ENCODE results near the gene ZC2HC1B. TPM values are rescaled to one million over a fixed set of nuclear protein-coding genes. Genes with fewer than 3 reads are reported as not detected.

The ZC2HC1B gene
- total RNA-seq, 5 donors from 2014 or later (not counting 1 experiment from before 2014, with no cell fraction given) = not detected

DNA sequence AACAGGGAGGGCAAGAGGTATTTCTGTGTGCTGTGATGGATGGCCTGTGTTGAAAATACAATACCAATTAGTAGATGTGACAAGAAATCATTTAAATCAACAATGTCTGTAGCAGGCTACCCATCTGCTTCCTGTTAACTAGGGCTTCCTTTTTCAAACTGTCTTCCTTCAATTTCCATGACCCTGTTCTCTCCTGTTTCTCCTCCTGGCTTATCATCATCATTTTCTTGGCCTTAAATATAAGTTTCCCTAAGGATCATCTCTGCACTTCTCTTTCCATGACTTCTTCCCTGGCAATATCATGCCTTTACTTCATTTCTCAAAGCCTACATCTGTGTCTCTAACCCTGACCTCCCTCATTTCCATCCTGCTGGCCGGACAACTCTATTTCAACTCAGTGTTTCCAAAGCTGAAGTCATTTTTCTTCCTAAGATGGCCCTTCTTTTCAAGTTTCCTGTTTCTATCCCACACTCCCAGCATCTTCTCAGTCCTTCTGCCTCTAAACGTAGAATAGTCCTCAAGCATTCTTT lies 18.2 kb downstream of the ZC2HC1B start:
- ChIA-PET CTCF (no interaction called here), POLR2A (no interaction called here)
- Mint-ChIP-seq H3K9me3 (peaks cover 0 to 7% (median 6%) of the 10 kb centered on the region in 3 donors), H3K36me3 (no peaks in the 10 kb centered on the region), H3K4me1 (no peaks in the 10 kb centered on the region), H3K27me3 (peaks cover 0 to 4% of the 10 kb centered on the region in 2 donors), H3K4me3 (no peak overlapping the region), H3K27ac (no peak overlapping the region)
- no peaks in the 10 kb centered on the region for H3K9me3 ChIP-seq
- DNase-seq = no peak
- WGBS (ENCODE audit: insufficient coverage) = no CpG with 5 or more reads among the region's 2 CpGs
- H3K4me1 ChIP-seq (ENCODE audit: control insufficient read depth in 1 of 2, extremely low read depth in 1 of 2, insufficient read depth in 2 of 2, low read length in 2 of 2) = no peaks in the 10 kb centered on the region
- no peak overlapping the region for H3K4me3 ChIP-seq (ENCODE audit: control insufficient read depth in 1 of 2, extremely low read depth in 1 of 2, low read length in 1 of 2)
- no peaks in the 10 kb centered on the region for H3K27me3 ChIP-seq (replicated peaks in 1 of 2; ENCODE audit: control insufficient read depth in 2 of 2, extremely low read depth in 1 of 2, insufficient read depth in 2 of 2, low read length in 1 of 2)
- H3K27ac ChIP-seq (ENCODE audit: low read length) = no peak overlapping the region
- ATAC-seq (replicated peaks in 1 of 4) = no peak
- H3K36me3 ChIP-seq (ENCODE audit: control insufficient read depth in 2 of 2, extremely low read depth in 1 of 2, insufficient read depth in 1 of 2, low read length in 1 of 2) = no peaks in the 10 kb centered on the region

- Histone ChIP-seq H3K27ac (ENCODE audit: low read length) (no peak overlapping the region), H3K27me3 (replicated peaks in 1 of 2; ENCODE audit: control insufficient read depth in 2 of 2, extremely low read depth in 1 of 2, insufficient read depth in 2 of 2, low read length in 1 of 2) (no peaks in the 10 kb centered on the region), H3K36me3 (ENCODE audit: control insufficient read depth in 2 of 2, extremely low read depth in 1 of 2, insufficient read depth in 1 of 2, low read length in 1 of 2) (no peaks in the 10 kb centered on the region), H3K9me3 (no peaks in the 10 kb centered on the region), H3K4me1 (ENCODE audit: control insufficient read depth in 1 of 2, extremely low read depth in 1 of 2, insufficient read depth in 2 of 2, low read length in 2 of 2) (no peaks in the 10 kb centered on the region), H3K4me3 (ENCODE audit: control insufficient read depth in 1 of 2, extremely low read depth in 1 of 2, low read length in 1 of 2) (no peak overlapping the region)
- no peaks in the 10 kb centered on the region for H3K4me1 Mint-ChIP-seq
- WGBS (ENCODE audit: insufficient coverage) = 84% methylated on average over 5 of the region's 7 CpGs
- peaks cover 5% of the 10 kb centered on the region for H3K36me3 Mint-ChIP-seq
- H3K4me3 Mint-ChIP-seq = no peak overlapping the region
- peaks cover 0 to 4% of the 10 kb centered on the region in 2 donors for H3K27me3 Mint-ChIP-seq
- ChIA-PET POLR2A (no interaction called here), CTCF (interaction anchor here in 1 of 2 donors (1.3 kb wide), 1 partner anchor 56 kb away, joined by 3 read pairs; no protein-coding TSS in a partner anchor)
- ATAC-seq (replicated peaks in 1 of 4) (no peak), DNase-seq (no peak)
- H3K9me3 Mint-ChIP-seq = no peaks in the 10 kb centered on the region
- no peak overlapping the region for H3K27ac Mint-ChIP-seq
Observed at GRCh38 chr6:143884216-143884900, 20.1 kb downstream of the ZC2HC1B start.

DNA sequence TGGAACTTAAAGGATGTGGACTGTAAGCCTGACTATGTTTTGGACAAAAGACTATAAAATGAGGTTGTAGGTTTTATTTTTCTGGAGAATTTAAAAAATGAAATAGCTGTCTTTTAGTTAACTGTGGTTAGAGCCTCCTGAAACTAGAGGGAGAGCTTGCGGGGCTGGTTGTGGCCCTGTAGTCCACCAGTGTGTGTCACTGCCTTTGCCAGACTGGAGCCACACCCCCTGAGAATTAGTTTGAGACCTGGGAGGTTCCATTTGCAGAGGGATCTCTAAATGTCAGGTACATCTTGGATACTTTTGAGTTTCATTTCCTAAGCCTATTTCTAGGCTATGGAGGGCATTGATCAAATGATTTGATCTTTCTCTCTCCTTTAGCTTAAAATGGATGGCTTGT lies 20.8 kb downstream of the ZC2HC1B start:
- Histone ChIP-seq H3K27me3 (replicated peaks in 1 of 2; ENCODE audit: control insufficient read depth in 2 of 2, extremely low read depth in 1 of 2, insufficient read depth in 2 of 2, low read length in 1 of 2) (no peaks in the 10 kb centered on the region), H3K4me3 (ENCODE audit: control insufficient read depth in 1 of 2, extremely low read depth in 1 of 2, low read length in 1 of 2) (no peak overlapping the region), H3K36me3 (ENCODE audit: control insufficient read depth in 2 of 2, extremely low read depth in 1 of 2, insufficient read depth in 1 of 2, low read length in 1 of 2) (no peaks in the 10 kb centered on the region), H3K27ac (ENCODE audit: low read length) (no peak overlapping the region), H3K9me3 (no peaks in the 10 kb centered on the region), H3K4me1 (ENCODE audit: control insufficient read depth in 1 of 2, extremely low read depth in 1 of 2, insufficient read depth in 2 of 2, low read length in 2 of 2) (no peaks in the 10 kb centered on the region)
- Mint-ChIP-seq H3K27ac (no peak overlapping the region), H3K4me1 (no peaks in the 10 kb centered on the region), H3K36me3 (peaks cover 5% of the 10 kb centered on the region), H3K9me3 (no peaks in the 10 kb centered on the region), H3K27me3 (peaks cover 0 to 4% of the 10 kb centered on the region in 2 donors), H3K4me3 (no peak overlapping the region)
- CTCF ChIA-PET = interaction anchor here in 1 of 2 donors (1.3 kb wide), 1 partner anchor 55 kb away, joined by 3 read pairs; no protein-coding TSS in a partner anchor
- POLR2A ChIA-PET = interaction anchor here in 1 of 2 donors (0.6 kb wide), 1 partner anchor 319 kb away, joined by 4 read pairs; no protein-coding TSS in a partner anchor
- 88% methylated on average over 1 of the region's 1 CpG for whole genome bisulfite sequencing (ENCODE audit: insufficient coverage)
- no peak for DNase-seq
- ATAC-seq (replicated peaks in 1 of 4) = no peak

DNA sequence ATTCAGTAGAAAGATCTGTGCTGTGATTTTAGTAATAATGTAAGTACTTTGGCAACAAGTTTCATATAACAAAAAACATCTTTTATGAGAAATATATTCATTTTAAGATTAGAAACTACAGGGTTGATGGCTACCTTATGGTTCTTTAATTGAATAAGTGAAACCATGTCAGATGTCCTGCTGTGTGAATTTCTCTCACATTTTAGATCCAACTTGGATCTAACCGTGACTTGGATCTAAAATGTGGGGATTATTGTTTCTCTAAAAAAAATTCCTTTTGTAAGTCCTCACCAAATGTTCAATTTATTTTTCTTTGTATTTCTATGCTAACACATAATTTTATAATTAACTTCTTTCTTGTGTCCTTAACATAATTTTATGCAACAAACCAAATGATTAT lies 30.4 kb downstream of the ZC2HC1B start:
- H3K9me3 Mint-ChIP-seq = no peaks in the 10 kb centered on the region
- Histone ChIP-seq H3K27ac (ENCODE audit: low read length) (no peak overlapping the region), H3K27me3 (replicated peaks in 1 of 2; ENCODE audit: control insufficient read depth in 2 of 2, extremely low read depth in 1 of 2, insufficient read depth in 2 of 2, low read length in 1 of 2) (no peaks in the 10 kb centered on the region), H3K36me3 (ENCODE audit: control insufficient read depth in 2 of 2, extremely low read depth in 1 of 2, insufficient read depth in 1 of 2, low read length in 1 of 2) (no peaks in the 10 kb centered on the region), H3K9me3 (no peaks in the 10 kb centered on the region), H3K4me3 (ENCODE audit: control insufficient read depth in 1 of 2, extremely low read depth in 1 of 2, low read length in 1 of 2) (no peak overlapping the region), H3K4me1 (ENCODE audit: control insufficient read depth in 1 of 2, extremely low read depth in 1 of 2, insufficient read depth in 2 of 2, low read length in 2 of 2) (no peaks in the 10 kb centered on the region)
- H3K4me1 Mint-ChIP-seq = no peaks in the 10 kb centered on the region
- WGBS (ENCODE audit: insufficient coverage) = no CpG with 5 or more reads among the region's 1 CpG
- ATAC-seq (replicated peaks in 1 of 4) = no peak
- DNase-seq = no peak
- H3K36me3 Mint-ChIP-seq = peaks cover 5% of the 10 kb centered on the region
- CTCF ChIA-PET = no interaction called here
- no peaks in the 10 kb centered on the region for H3K27me3 Mint-ChIP-seq
- H3K4me3 Mint-ChIP-seq = no peak overlapping the region
- POLR2A ChIA-PET = no interaction called here
- no peak overlapping the region for H3K27ac Mint-ChIP-seq

- no peak for ATAC-seq (replicated peaks in 1 of 4)
- H3K4me1 ChIP-seq (ENCODE audit: control insufficient read depth in 1 of 2, extremely low read depth in 1 of 2, insufficient read depth in 2 of 2, low read length in 2 of 2) = no peaks in the 10 kb centered on the region
- no peak overlapping the region for H3K4me3 Mint-ChIP-seq
- no peaks in the 10 kb centered on the region for H3K27me3 ChIP-seq (replicated peaks in 1 of 2; ENCODE audit: control insufficient read depth in 2 of 2, extremely low read depth in 1 of 2, insufficient read depth in 2 of 2, low read length in 1 of 2)
- no peaks in the 10 kb centered on the region for H3K36me3 ChIP-seq (ENCODE audit: control insufficient read depth in 2 of 2, extremely low read depth in 1 of 2, insufficient read depth in 1 of 2, low read length in 1 of 2)
- no peaks in the 10 kb centered on the region for H3K9me3 Mint-ChIP-seq
- DNase-seq = no peak
- POLR2A ChIA-PET = no interaction called here
- H3K27ac ChIP-seq (ENCODE audit: low read length) = no peak overlapping the region
- H3K27me3 Mint-ChIP-seq = no peaks in the 10 kb centered on the region
- H3K4me3 ChIP-seq (ENCODE audit: control insufficient read depth in 1 of 2, extremely low read depth in 1 of 2, low read length in 1 of 2) = no peak overlapping the region
- H3K27ac Mint-ChIP-seq = no peak overlapping the region
- peaks cover 8% of the 10 kb centered on the region for H3K36me3 Mint-ChIP-seq
- no peaks in the 10 kb centered on the region for H3K9me3 ChIP-seq
- CTCF ChIA-PET = no interaction called here
- 100% methylated on average over 1 of the region's 3 CpGs for WGBS (ENCODE audit: insufficient coverage)
- no peaks in the 10 kb centered on the region for H3K4me1 Mint-ChIP-seq
Observed at GRCh38 chr6:143896126-143896860, 32.0 kb downstream of the ZC2HC1B start.

- Mint-ChIP-seq H3K27me3 (no peaks in the 10 kb centered on the region), H3K36me3 (peaks cover 3% of the 10 kb centered on the region), H3K27ac (no peak overlapping the region), H3K9me3 (no peaks in the 10 kb centered on the region), H3K4me3 (no peak overlapping the region), H3K4me1 (peaks cover 0 to 2% (median 0%) of the 10 kb centered on the region in 3 donors)
- Histone ChIP-seq H3K4me1 (ENCODE audit: control insufficient read depth in 1 of 2, extremely low read depth in 1 of 2, insufficient read depth in 2 of 2, low read length in 2 of 2) (no peaks in the 10 kb centered on the region), H3K36me3 (ENCODE audit: control insufficient read depth in 2 of 2, extremely low read depth in 1 of 2, insufficient read depth in 1 of 2, low read length in 1 of 2) (no peaks in the 10 kb centered on the region), H3K27me3 (replicated peaks in 1 of 2; ENCODE audit: control insufficient read depth in 2 of 2, extremely low read depth in 1 of 2, insufficient read depth in 2 of 2, low read length in 1 of 2) (no peaks in the 10 kb centered on the region), H3K4me3 (ENCODE audit: control insufficient read depth in 1 of 2, extremely low read depth in 1 of 2, low read length in 1 of 2) (no peak overlapping the region), H3K9me3 (no peaks in the 10 kb centered on the region), H3K27ac (ENCODE audit: low read length) (no peak overlapping the region)
- ChIA-PET POLR2A (no interaction called here), CTCF (no interaction called here)
- 100% methylated on average over 2 of the region's 2 CpGs for WGBS (ENCODE audit: insufficient coverage)
- DNase-seq (no peak), ATAC-seq (replicated peaks in 1 of 4) (no peak)
Observed at GRCh38 chr6:143900358-143900757, 36.1 kb downstream of the ZC2HC1B start.

Data from T-cell (primary cell).